SK-N-MC (cell line): ENCODE results near the gene RNU7-1.

Source experiments
- EZH2 ChIP-seq: fragments of 200-600 bp; sonication (generic); IDR thresholded peaks from one replicate; pipeline ENCODE4 v1.6.1; 2017; ENCODE audit warnings: antibody characterized with exemption
- FOXP2 ChIP-seq: optimal IDR thresholded peaks from 2 replicates; pipeline ENCODE3; 2011; ENCODE audit warnings: mild to moderate bottlenecking, moderate library complexity; ENCODE audit not compliant: insufficient read depth; ENCODE audit errors: extremely low read length, control extremely low read depth
- POLR2AphosphoS5 ChIP-seq: IDR thresholded peaks from 2 replicates; pipeline ENCODE4 v1.6.1; 2012; ENCODE audit warnings: mild to moderate bottlenecking, low read depth, low read length, borderline replicate concordance

GRCh38 chr12:6961695-6962284 is 18.2 kb downstream of the RNU7-1 start:
- no peak; the same call in 1 of the 2 replicates for TF ChIP-seq POLR2AphosphoS5
- no peak for TF ChIP-seq EZH2
- peak; percentile 43 for TF ChIP-seq FOXP2
